Prostate gland (tissue), 2 donors: ENCODE results near the gene ZNF546.

Source experiments
- POLR2A ChIP-seq: fragments of 450-650 bp; IDR thresholded peaks from one replicate; pipeline ENCODE4 v1.6.1; 2016; ENCODE audit warnings: antibody characterized with exemption, mild to moderate bottlenecking
- POLR2AphosphoS5 ChIP-seq: sonication (generic); formaldehyde crosslinking; IDR thresholded peaks from one replicate; pipeline ENCODE4 v1.6.1; 2017; ENCODE audit warnings: antibody characterized with exemption
- TF ChIP-seq, protein P1 (sequence below), 4 experiments: fragments of 200-600 bp in 2 of 4; fragments of 450-650 bp in 2 of 4; sonication (generic) in 2 of 4; IDR thresholded peaks; 1 replicate in 3 of 4; 2 replicates in 1 of 4; pipeline ENCODE4 v1.5.1; 2016 to 2019; ENCODE audit warnings: antibody characterized with exemption in 4 of 4, mild to moderate bottlenecking in 2 of 4, moderate library complexity in 2 of 4

DNA sequence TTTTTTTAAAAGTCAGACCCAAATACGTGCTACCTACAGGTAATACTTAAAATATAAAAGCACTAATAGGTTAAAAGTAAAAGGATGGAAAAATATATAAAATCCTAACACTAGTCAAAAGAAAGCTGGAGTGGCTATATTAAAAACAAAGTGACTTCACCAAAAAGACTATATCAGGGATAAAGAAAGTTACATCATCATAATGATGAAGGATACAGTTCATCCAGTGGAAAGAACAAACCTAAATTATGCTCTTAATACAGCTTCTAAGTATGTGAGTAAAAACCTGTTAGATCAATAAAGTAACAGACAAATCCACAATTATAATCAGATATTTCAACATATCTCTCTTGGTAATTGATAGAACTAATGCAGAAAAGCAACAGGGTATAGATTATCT is 60.3 kb downstream of the ZNF546 start:
- TF ChIP-seq, protein P1, sequence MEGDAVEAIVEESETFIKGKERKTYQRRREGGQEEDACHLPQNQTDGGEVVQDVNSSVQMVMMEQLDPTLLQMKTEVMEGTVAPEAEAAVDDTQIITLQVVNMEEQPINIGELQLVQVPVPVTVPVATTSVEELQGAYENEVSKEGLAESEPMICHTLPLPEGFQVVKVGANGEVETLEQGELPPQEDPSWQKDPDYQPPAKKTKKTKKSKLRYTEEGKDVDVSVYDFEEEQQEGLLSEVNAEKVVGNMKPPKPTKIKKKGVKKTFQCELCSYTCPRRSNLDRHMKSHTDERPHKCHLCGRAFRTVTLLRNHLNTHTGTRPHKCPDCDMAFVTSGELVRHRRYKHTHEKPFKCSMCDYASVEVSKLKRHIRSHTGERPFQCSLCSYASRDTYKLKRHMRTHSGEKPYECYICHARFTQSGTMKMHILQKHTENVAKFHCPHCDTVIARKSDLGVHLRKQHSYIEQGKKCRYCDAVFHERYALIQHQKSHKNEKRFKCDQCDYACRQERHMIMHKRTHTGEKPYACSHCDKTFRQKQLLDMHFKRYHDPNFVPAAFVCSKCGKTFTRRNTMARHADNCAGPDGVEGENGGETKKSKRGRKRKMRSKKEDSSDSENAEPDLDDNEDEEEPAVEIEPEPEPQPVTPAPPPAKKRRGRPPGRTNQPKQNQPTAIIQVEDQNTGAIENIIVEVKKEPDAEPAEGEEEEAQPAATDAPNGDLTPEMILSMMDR (IDR thresholded peaks at IDR 0.05), result no peak
- TF ChIP-seq POLR2A (no peak), POLR2AphosphoS5 (no peak)
